Stimulated activated CD8-positive, alpha-beta memory T cell treated with anti-CD3 and anti-CD28 coated beads, Interleukin-15, amount 100 ng/mL, for 48 hours (primary cell): ENCODE measurements around the gene THBS1.
A peak's percentile ranks its signal among the peaks of the same experiment; 100 is the strongest.

Source experiments
- DNase-seq, 2 donors: peaks; one replicate each; pipeline ENCODE4 v3.0.0-alpha.2; 2020; ENCODE audit warnings: low read depth in 2 of 2

The THBS1 gene

DNA sequence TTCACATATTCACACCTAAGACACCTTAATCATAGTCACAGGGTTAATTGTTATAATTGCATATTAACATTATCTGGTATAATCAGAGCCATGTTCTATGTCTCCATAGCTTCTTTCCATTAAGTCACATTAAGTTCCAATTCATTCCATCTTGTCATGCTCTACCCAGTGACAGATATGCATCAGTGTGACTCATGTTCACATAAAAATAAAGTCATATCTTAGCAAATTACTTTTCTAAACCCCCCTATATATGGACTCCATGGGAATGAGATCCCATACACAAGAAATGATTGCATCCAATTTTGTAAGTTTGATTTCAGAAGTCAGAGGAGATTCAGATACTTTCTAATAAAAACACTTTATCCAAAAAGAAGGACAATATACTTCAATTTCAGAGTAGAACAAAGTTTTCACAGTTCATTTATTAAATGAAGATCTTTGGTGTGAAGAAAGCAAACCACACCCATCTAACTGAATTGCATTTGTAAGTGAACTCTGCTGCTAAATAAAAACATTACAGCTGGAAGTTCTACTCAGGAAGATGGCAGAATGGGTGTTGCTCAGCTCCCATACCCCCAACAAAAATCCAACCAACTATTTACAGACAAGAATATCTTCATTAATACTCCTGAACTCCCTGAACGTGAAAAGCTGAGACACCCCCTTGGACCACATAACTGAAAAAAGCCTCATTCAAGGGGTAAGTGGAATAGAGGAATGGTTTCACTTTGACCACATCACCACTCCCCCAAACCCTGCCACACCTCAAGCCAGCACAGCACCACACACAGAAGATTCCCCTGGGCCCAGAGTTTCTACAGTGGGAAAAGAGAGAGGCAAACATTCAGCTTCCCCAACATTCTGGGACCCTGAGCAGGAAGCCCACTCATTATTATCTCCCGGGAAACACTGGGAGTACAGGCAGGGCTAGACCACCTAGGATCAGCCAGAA lies 27.6 kb downstream of the THBS1 start:
- DNase-seq, result no peak

- no peak for DNase-seq
Observed at GRCh38 chr15:39609166-39609916, 28.5 kb downstream of the THBS1 start.

- DNase-seq, result no peak
Observed at GRCh38 chr15:39610665-39611064, 29.8 kb downstream of the THBS1 start.

DNA sequence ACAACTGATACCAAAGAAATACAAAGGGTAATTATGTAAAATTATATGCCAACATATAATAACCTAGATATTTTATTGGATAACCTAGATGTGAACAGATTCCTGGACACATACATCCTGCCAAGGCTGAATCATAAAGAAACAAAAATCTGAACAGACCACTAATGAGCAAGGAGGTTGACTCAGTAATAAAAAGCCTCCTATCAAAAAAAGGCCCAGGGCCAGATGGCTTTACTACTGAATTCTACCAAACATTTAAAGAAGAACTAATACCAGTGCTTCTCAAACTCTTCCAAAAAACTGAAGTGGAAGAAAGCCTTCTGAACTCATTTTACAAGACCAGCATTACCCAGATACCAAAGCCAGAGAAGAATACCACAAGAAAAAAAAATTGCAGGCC lies 32.4 kb downstream of the THBS1 start:
- DNase-seq, result no peak

DNA sequence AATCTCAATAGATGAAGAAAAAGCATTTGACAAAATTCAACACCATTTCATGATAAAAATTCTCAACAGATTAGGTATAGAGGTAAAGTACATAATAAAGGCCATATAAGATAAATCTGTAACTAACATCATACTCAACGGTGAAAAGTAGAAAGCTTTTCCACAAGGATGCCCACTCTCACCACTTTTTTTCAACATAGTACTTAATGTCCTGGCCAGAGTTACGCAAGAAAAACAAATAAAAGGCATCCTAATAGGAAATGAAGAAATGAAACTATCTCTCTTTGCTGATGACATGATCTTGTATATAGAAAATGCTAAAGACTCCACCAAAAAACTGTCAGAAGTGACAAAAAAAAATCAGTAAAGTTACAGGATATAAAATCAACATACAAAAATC lies 33.0 kb downstream of the THBS1 start:
- DNase-seq, result no peak

DNA sequence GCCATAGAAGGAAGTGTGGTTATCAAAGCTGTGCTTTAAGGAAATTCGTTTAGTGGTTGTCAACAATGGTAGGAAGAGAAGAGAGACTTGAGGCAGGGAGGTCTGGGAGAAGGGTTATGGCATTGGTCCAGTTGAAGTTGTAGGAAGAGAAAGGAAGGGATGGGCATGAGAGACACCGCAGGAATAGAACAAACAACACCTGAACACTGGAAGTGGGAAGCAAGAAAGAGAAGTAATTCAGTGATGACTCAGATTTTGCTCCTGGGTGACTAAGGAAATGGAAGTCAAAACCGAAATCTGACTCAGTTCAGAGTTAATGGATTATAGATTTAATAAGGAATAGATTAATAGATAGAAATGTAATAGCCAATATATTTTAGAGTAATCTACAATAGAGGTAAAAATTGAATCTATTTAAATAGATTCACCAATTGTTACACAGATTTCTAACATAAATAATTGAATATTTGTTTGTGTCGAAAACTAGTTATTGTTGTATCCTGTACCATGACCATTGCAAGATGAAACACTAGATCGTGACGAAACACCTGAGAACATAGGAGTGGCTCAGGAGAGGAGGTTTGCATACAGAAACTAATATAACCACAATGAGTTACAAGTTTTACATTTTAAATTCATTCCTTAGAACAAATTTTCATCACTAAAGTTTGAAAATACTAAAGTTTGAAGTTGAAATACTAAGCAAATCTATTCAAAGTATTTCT lies 36.0 kb downstream of the THBS1 start:
- no peak for DNase-seq

DNA sequence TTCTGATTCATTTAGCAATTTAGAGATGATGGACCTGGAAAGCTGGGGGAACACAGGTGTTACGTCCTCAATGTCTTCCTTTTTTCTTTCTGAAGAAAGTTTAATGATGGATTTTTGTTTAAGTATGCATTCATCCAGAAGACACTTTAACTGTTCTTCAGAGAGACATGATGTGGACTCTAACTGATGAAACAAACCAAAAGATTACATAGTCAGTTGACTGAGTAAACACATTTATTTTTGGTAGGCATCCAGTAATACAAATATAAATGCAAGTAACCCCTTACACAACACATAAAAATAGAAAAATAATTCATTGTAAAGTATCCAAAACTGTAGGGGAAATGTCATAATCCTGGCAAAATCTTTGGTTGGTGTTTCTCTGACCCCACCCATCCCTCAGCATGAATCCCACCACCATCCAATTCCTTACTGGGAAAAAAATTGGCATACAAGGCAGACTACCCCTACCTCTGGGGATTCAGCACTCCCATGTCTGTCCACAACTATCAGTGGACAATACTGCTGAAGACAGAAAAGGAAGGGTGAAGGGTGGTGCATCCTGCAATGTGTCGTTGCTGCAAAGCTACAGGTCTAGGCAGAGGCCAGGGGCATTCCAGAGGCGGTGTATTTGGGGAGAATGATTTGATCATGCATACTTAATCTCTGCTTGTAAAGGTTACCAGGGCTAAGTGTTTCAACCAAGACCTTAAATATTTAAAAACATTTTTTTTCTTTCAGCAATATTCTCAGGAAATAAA lies 37.4 kb downstream of the THBS1 start:
- DNase-seq, result no peak

- DNase-seq, result no peak
Observed at GRCh38 chr15:39621210-39621609, 40.3 kb downstream of the THBS1 start.

GRCh38 chr15:39621976-39622375 lies 41.1 kb downstream of the THBS1 start:
- no peak for DNase-seq

DNA sequence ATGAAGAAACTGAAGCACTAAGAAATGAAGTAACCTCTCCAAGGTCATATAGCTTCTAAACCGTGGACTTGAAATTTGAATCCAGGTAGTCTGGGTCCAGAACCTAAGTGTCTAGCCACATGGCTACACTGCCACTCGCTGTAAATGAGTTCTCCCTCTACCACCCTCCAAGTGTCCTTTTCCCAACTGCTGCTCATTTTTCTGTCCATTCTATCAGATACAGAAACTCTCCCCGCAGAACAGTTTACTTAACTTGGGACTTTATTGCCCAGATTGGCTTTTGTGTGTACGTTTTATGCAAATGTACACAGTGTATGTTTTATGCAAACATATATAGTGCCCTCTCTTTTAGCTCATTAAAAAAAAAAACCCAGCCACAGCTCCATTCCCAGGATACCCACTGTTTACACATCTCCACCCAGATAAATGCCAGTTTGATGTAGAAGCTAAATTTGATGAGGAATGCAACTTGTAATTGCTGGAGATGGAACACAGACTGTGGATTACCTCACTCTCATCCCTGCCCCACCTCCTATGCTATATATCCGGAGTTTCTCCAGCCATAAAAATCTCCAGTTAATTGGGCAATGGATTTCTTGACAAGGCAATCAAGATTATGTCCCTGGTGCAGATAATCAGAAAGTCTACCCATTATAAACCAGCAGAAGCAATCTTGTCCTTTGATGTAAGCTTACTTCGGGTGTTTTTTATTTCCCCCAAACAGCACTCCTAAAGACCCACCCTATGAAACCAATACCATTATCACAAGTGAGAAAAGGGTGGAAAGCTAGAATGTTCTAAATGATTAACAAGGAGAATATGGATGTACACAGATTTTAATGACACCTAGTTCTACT lies 42.0 kb downstream of the THBS1 start:
- no peak for DNase-seq

- DNase-seq, result peak; percentile 32 to 38
Observed at GRCh38 chr15:39623529-39623931, 42.7 kb downstream of the THBS1 start.

- peak; percentile 54 to 62 for DNase-seq
Observed at GRCh38 chr15:39624806-39625205, 43.9 kb downstream of the THBS1 start.

- no peak for DNase-seq
Observed at GRCh38 chr15:39625451-39625850, 44.6 kb downstream of the THBS1 start.

- no peak for DNase-seq
Observed at GRCh38 chr15:39625856-39626255, 45.0 kb downstream of the THBS1 start.

DNA sequence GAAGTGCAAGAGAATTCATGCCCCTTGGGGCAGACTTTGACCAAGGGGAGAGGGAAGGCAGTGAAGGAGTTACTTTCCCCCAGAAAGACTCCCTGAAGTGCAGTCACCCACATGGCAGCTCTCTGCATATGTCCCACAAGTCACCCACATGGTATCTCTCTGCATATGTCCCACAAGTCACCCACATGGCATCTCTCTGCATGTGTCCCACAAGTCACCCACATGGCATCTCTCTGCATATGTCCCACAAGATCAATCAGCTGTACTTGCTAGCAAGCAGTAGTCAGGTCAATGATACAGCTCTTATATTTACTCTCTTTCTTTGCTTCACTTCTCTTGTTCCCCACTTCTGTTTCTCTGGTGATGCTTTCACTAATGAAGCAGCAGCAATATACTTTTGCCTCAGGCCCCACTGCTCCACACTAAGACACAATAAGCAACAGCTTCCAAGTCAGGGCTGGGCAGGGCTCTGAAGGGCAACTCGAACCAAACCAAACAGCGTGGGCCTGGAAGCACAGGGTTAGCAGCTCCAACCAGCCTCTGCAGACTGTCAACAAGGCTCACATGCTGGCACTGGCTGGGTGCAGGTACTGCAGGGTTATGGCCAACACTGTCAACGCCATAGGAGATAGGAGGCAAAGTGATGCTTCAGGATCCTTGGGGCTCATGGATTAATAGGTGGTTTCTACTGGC lies 46.7 kb downstream of the THBS1 start:
- no peak for DNase-seq

DNA sequence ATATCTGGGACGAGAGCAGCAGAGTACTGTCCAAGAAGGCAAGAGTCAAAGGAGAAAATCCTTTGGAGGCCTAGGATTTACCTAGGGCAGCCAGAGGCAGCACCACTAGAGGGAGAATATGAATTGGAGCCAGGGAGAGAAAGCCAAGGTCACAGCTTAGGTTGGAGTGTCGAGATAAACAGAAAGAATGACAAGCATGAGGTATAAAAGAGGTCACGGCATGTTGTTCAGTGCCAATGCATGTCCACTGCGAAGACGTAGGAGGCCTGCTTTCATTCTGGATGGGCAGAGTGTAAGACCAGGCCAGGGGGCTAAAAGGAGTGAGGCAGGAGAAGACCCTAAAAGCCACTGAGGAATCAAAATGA lies 47.2 kb downstream of the THBS1 start:
- no peak for DNase-seq

DNA sequence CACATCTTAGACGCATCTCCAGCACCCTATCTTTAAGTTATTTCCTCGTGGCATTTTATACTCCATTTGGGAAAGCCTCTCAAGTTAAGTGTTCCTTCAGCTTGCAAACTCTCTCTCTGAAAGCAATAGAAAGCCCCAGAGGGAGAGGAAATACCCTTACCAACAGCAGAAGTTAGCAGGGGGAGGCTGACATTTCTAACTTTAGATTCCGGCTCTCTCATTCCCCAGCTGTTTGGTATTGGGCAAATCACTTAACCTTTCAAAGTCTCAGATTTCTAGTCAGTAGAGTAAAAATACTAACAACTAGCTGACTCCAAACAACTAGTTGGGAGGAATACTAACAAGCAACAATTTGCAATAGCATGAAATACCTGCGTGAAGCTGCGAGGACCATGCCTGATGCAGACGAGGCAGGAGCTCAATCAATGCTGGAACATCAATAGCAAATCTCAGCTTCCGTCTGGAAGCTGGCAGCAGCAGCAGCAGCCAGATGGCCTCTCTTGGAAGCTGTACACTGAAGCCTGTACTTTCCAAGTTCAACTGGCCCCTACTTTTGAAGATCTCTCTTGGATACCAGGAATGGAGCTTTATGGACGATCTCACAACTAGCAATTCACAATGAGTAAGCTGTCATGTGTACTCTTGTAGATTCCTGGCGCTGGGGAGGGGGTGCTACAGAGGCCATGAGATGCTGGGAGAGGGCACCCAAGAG lies 47.8 kb downstream of the THBS1 start:
- DNase-seq, result no peak

DNA sequence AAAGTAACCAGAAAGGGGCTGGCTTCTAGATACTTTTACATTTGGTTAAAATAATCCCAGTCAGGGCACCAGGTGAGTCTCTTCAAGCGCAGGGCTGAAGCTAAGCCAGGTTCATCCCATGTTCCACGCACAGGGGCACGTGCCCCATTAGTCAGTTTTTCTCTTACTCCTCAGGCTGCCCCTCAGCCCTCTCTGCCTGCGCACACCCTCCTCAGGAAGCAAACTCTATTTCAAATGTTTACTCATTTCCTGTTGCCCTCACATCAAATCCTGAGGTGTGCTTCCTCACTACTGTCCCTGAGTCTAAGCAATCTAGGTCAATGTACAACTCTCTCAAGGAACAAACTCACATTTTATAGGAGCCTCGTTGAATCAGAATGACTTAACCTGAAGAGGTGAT lies 48.5 kb downstream of the THBS1 start:
- DNase-seq, result peak; percentile 43 to 54

- DNase-seq, result no peak
Observed at GRCh38 chr15:39629906-39630305, 49.0 kb downstream of the THBS1 start.
